ENCODE measurements around the gene CHD3.
"Not testable (repeated sequence)": the region's sequence is repeated elsewhere in the genome, so short reads cannot be mapped to it uniquely, and the experiment has no call there.

The CHD3 gene

DNA sequence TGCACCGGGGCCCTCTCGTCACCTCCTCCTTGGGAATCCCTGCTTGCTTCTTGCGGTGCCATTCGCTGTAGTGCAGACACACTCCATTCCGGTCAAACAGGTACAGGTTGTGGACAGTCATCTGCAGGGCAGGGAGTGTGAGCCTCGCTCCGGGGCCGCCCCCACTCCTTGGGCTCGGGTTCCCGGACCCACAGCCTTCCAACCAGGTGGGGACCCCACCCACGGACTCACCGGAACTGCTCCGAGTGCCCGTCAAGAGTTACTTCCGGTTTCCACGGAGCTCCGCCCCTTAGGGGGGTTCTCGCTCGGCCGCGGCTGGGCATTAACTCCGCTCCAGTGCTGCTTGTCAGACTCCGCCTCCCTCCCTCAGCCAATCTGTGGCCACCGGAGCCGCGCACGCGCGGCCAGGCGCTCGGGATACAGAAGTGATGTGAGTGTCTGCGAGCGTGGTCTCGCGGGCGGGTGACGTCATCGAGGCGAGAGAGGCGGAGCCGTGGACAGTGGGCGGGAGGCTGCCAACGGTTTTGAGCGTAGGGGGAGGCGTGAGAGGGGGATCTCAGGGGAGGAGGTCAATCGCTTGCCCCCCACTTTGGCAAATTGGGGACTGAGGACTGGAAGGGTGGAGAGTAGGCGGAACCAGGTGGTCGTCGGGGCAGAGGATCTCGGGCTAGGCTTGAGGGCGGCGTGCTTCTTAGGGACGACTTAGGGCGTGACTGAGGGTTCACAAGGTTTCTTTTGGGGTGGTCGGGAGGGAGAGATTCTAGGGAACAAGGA lies 43.3 kb downstream of the CHD3 start, which contains the start of the genes CNTROB and TRAPPC1:
CNTROB (plus strand) TSS at position 498 of the 774 bp plus-strand sequence. CDS start 874 bp downstream, outside the sequence.
TRAPPC1 (minus strand) TSS at position 238 of the 774 bp plus-strand sequence; CDS start at position 121, 117 bp downstream.
- DNase-seq (ENCODE audit: low spot score), result peak; percentile 99

- DNase-seq (ENCODE audit: low spot score), result peak; percentile 32
Observed at GRCh38 chr17:7932483-7932891, 43.9 kb downstream of the CHD3 start.

GRCh38 chr17:7932949-7933348 lies 44.4 kb downstream of the CHD3 start:
- DNase-seq (ENCODE audit: low spot score), result peak; percentile 15

DNA sequence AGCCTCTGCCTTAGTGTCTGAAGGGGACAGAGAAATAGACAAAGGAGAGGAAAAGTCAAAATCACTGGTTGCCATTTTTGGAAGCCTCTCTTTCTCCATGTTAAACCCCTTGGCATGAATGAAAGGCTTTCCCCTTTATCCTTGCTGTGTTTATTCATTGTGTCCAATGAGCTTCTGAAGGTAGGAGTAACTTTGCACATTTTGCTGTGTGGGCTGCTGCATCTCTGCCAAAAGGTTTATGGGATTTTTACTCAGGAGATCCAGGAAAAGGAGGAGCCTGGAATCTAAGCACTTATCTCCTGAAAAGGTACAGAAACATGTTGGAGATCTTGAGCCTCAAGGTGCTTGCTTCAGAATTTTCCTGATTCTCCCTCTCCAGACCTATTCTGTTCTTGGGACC lies 47.3 kb downstream of the CHD3 start:
- no peak for DNase-seq (ENCODE audit: low spot score)

DNA sequence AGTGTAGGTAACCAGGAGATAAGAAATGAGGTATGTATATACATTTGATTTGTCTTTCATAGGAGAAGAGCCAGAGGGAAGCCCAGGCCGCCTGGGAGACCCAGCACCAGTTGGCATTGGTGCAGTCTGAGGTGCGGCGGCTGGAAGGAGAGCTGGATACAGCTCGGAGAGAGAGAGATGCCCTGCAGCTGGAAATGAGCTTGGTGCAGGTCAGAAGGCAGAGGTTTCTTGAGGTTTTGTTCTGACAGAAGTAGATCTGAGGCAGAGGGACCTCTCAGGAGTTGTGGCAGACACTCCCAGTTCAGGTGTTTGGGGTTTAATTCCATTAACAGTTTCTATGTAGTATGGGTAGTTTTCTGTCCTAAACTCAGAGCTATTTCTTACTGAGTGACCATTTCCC lies 51.4 kb downstream of the CHD3 start:
- no peak for DNase-seq (ENCODE audit: low spot score)

DNA sequence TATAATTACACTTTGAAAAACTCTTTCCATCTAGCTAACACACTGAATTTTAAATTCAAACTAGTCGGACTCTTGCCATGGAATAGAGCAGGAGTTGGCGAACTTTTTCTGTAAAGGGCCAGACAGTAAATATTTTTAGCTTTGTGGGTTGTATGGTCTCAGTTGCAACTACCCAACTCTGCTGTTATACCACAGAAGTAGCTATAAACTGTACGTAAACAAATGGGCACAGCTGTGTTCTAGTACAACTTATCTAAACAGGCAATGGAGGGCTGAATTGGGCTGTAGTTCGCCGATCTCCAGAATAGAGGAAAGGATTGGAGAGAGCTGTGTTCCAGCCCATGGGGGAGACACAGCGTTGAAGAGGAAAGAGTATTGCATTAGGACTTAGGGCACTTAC lies 52.2 kb downstream of the CHD3 start:
- DNase-seq (ENCODE audit: low spot score), result no peak

DNA sequence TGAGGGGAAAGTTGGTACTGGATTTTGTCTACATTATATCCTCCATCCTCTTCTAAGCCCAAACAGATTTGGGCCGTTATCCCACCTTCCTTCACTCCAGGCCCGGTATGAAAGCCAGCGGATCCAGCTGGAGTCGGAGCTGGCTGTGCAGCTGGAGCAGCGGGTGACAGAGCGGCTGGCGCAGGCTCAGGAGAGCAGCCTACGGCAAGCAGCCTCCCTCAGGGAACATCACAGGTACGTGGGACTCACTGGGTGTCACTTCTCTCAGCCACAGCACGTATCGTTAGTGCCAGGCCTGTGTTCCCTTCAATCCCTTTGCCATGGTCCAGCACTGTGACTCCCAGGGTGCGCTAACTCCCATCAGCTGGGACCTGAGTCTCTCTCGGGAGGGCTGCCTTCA lies 54.7 kb downstream of the CHD3 start:
- DNase-seq (ENCODE audit: low spot score), result no peak

DNA sequence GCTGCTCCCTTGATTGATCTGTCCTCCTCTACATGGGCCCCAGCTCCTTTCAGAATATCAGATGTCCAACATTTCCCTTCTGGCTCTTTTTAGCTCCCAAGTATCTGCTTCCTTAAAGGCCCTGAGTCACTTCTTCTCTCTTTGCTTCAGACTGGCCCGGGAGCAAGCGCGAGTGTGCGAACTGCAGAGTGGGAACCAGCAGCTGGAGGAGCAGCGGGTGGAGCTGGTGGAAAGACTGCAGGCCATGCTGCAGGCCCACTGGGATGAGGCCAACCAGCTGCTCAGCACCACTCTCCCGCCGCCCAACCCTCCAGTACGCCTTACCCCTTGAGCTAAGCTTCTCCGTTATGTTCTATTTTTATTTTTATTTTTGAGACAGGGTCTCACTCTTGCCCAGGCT lies 55.7 kb downstream of the CHD3 start:
- DNase-seq (ENCODE audit: low spot score), result no peak

- no peak for DNase-seq (ENCODE audit: low spot score)
Observed at GRCh38 chr17:7945651-7946050, 57.1 kb downstream of the CHD3 start.

DNA sequence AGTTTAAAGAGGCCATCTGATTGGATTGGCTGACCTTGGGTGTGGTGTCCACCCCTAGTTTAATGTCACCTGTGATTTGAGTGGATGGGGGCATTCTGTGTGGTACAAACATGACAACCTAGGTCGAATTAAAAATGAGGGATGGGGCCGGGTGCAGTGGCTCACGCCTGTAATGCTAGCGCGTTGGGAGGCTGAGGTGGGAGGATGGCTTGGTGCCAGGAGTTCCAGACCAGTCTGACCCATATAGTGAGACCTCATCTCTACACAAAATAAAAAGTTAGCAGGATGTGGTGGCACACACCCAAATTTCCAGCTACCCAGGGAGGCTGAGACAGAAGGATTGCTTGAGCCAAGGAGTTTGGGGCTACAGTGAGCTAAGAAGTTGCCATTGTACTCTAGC lies 57.9 kb downstream of the CHD3 start:
- no peak for DNase-seq (ENCODE audit: low spot score)

DNA sequence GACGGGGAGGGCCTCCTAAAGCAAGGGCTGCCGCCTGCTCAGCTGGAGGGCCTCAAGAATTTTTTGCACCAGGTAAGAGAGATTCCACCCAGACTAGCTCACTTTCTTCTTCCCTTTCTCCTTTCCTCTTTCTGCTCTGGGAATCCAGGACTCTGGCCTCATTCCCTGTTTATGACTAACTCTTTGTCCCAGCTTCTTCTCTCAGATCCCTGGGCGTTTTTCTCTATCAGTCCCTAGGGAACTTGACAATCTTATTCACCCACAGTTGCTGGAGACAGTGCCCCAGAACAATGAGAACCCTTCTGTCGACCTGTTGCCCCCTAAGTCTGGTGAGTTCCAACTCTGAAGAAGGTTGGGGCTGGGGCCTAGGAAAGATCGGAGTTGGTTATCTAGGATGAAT lies 59.1 kb downstream of the CHD3 start:
- no peak for DNase-seq (ENCODE audit: low spot score)

- no peak for DNase-seq (ENCODE audit: low spot score)
Observed at GRCh38 chr17:7950578-7950977, 62.0 kb downstream of the CHD3 start.

- DNase-seq (ENCODE audit: low spot score), result no peak
Observed at GRCh38 chr17:7951143-7951792, 62.7 kb downstream of the CHD3 start.

- DNase-seq (ENCODE audit: low spot score), result not testable (repeated sequence)
Observed at GRCh38 chr17:7953266-7953665, 64.7 kb downstream of the CHD3 start.

GRCh38 chr17:7955414-7956227 lies 67.0 kb downstream of the CHD3 start:
- no peak for DNase-seq (ENCODE audit: low spot score)

GRCh38 chr17:7956228-7956965 lies 67.8 kb downstream of the CHD3 start:
- DNase-seq (ENCODE audit: low spot score), result peak; percentile 14

GRCh38 chr17:7959503-7960253 lies 71.1 kb downstream of the CHD3 start:
- DNase-seq (ENCODE audit: low spot score), result no peak

- no peak for DNase-seq (ENCODE audit: low spot score)
Observed at GRCh38 chr17:7961421-7961820, 72.8 kb downstream of the CHD3 start.
